CD14-positive monocyte (primary cell): ENCODE results near the gene FGF21. TPM values are rescaled to one million over a fixed set of nuclear protein-coding genes. Genes with fewer than 3 reads are reported as not detected.

Experiments used
- DNase-seq, 3 donors: peaks; one replicate each; pipeline ENCODE4 v3.0.0-alpha.2; 2011 to 2022
- H2AFZ ChIP-seq: 2 replicates; pipeline ENCODE4 v1.6.0; 2012; ENCODE audit warnings: mild to moderate bottlenecking, low read depth, low read length, inconsistent platforms; ENCODE audit not compliant: insufficient read depth, poor library complexity, severe bottlenecking
- H3K27ac ChIP-seq, 2 donors: 1 replicate in 1 of 2; 2 replicates in 1 of 2; pipeline ENCODE4 v1.5.1; 2012 to 2013; ENCODE audit warnings: low read length in 2 of 2, control low read depth in 1 of 2, inconsistent platforms in 1 of 2, low read depth in 1 of 2, mild to moderate bottlenecking in 1 of 2
- H3K27me3 ChIP-seq, 2 donors: one replicate each; pipeline versions ENCODE4 v1.6.0 to v1.6.1; 2011 to 2013; ENCODE audit warnings: low read length in 2 of 2; ENCODE audit not compliant: control insufficient read depth in 2 of 2, insufficient read depth in 2 of 2
- H3K36me3 ChIP-seq, 2 donors: replicated peaks in 1 of 2; 1 replicate in 1 of 2; 2 replicates in 1 of 2; pipeline versions ENCODE4 v1.5.1 to v1.6.1; 2012 to 2013; ENCODE audit warnings: low read length in 2 of 2, control low read depth in 1 of 2, inconsistent platforms in 1 of 2, mild to moderate bottlenecking in 1 of 2; ENCODE audit not compliant: insufficient read depth in 2 of 2, control insufficient read depth in 1 of 2
- H3K4me1 ChIP-seq, 2 donors: 1 replicate in 1 of 2; 2 replicates in 1 of 2; pipeline versions ENCODE4 v1.5.1 to v1.6.1; 2012 to 2013; ENCODE audit warnings: low read length in 2 of 2, control low read depth in 1 of 2, inconsistent platforms in 1 of 2, mild to moderate bottlenecking in 1 of 2, moderate library complexity in 1 of 2; ENCODE audit not compliant: insufficient read depth in 2 of 2, control insufficient read depth in 1 of 2
- H3K4me2 ChIP-seq: replicated peaks from 2 replicates; pipeline ENCODE3; 2012; ENCODE audit warnings: low read length, moderate library complexity, mild to moderate bottlenecking; ENCODE audit not compliant: poor library complexity, severe bottlenecking; ENCODE audit errors: extremely low read depth
- H3K4me3 ChIP-seq, 3 experiments: fragments of 200-600 bp in 1 of 3; sonication (generic) in 1 of 3; replicated peaks in 1 of 3; 1 replicate in 2 of 3; 2 replicates in 1 of 3; pipeline ENCODE4 v1.5.1; 2011 to 2013; ENCODE audit warnings: low read length in 3 of 3, mild to moderate bottlenecking in 3 of 3, control low read depth in 2 of 3, low read depth in 2 of 3, inconsistent platforms in 1 of 3, moderate library complexity in 1 of 3
- H3K79me2 ChIP-seq: 2 replicates; pipeline ENCODE4 v1.6.0; 2012; ENCODE audit warnings: mild to moderate bottlenecking, control low read depth, inconsistent platforms, low read length, moderate library complexity; ENCODE audit not compliant: insufficient read depth
- H3K9ac ChIP-seq: 2 replicates; pipeline ENCODE4 v1.6.0; 2017; ENCODE audit warnings: low read length, mild to moderate bottlenecking; ENCODE audit not compliant: insufficient read depth, poor library complexity, severe bottlenecking
- H3K9me3 ChIP-seq, 2 donors: replicated peaks in 1 of 2; 1 replicate in 1 of 2; 2 replicates in 1 of 2; pipeline versions ENCODE4 v1.5.1 to v1.6.1; 2012 to 2013; ENCODE audit warnings: low read length in 2 of 2, control low read depth in 1 of 2; ENCODE audit not compliant: control insufficient read depth in 1 of 2, insufficient read depth in 1 of 2
- H4K20me1 ChIP-seq: 2 replicates; pipeline ENCODE4 v1.6.0; 2012; ENCODE audit warnings: mild to moderate bottlenecking, low read length, control low read depth, moderate library complexity; ENCODE audit not compliant: insufficient read depth
- H3K27ac Mint-ChIP-seq, 7 donors: one replicate each; pipeline ENCODE4 v1.8.0; 2020; ENCODE audit warnings: mild to moderate bottlenecking in 7 of 7, mixed read lengths in 7 of 7, moderate library complexity in 6 of 7, inconsistent platforms in 2 of 7
- H3K27me3 Mint-ChIP-seq, 3 donors: one replicate each; pipeline ENCODE4 v1.8.0; 2021 to 2022; ENCODE audit warnings: low read depth in 3 of 3, mild to moderate bottlenecking in 3 of 3, mixed read lengths in 3 of 3, moderate library complexity in 3 of 3, inconsistent platforms in 1 of 3
- H3K36me3 Mint-ChIP-seq, 2 donors: one replicate each; pipeline ENCODE4 v1.8.0; 2020; ENCODE audit warnings: mixed read lengths in 2 of 2, inconsistent platforms in 1 of 2, mild to moderate bottlenecking in 1 of 2
- H3K4me1 Mint-ChIP-seq: one replicate; pipeline ENCODE4 v1.8.0; 2020; ENCODE audit warnings: mild to moderate bottlenecking, mixed read lengths
- H3K4me3 Mint-ChIP-seq, 2 donors: one replicate each; pipeline ENCODE4 v1.8.0; 2020; ENCODE audit warnings: mild to moderate bottlenecking in 2 of 2, mixed read lengths in 2 of 2, moderate library complexity in 1 of 2
- H3K9me3 Mint-ChIP-seq, 7 donors: one replicate each; pipeline ENCODE4 v1.8.0; 2020 to 2022; ENCODE audit warnings: mixed read lengths in 7 of 7, mild to moderate bottlenecking in 6 of 7, moderate library complexity in 6 of 7, inconsistent platforms in 2 of 7
- WGBS: methylation state at CpG from one replicate; pipeline ENCODE4 v1.1.5; 2013; ENCODE audit warnings: missing lambda C conversion rate; ENCODE audit not compliant: insufficient coverage; 5-methylcytosine and 5-hydroxymethylcytosine counted together
- intact Hi-C, 2 donors: fragments of 100-400 bp; cut with micrococcal nuclease; formaldehyde crosslinking; loops; one replicate each; pipeline versions ENCODE4 v1.15.0 to v1.15.1; 2023
- polyA plus RNA-seq, 3 donors: library from polyadenylated mRNA; depleted of rRNA in 1 of 3; unstranded in 2 of 3; stranded (reverse) in 1 of 3; fragments of 300-500 nt in 2 of 3; fragments of >200 nt in 1 of 3; fragmentation: Illumina TruSeq in 2 of 3; gene quantifications; 1 replicate in 2 of 3; 2 replicates in 1 of 3; pipeline ENCODE4 v1.2.3, GENCODE V29; 2012 to 2021
- TF ChIP-seq, protein P1 (sequence below): fragments of 200-600 bp; IDR thresholded peaks from one replicate; pipeline ENCODE4 v1.8.0; 2022; ENCODE audit warnings: antibody characterized with exemption, mild to moderate bottlenecking

The FGF21 gene
- polyA plus RNA-seq, 3 donors, result not detected

DNA sequence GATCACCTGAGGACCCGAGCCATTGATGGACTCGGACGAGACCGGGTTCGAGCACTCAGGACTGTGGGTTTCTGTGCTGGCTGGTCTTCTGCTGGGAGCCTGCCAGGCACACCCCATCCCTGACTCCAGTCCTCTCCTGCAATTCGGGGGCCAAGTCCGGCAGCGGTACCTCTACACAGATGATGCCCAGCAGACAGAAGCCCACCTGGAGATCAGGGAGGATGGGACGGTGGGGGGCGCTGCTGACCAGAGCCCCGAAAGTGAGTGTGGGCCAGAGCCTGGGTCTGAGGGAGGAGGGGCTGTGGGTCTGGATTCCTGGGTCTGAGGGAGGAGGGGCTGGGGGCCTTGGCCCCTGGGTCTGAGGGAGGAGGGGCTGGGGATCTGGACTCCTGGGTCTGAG lies 888 bp downstream of the FGF21 start:
- DNase-seq, result no peak
- no peaks in the 10 kb centered on the region for H3K9me3 ChIP-seq
- no peak overlapping the region for H3K27ac ChIP-seq
- peak overlapping the region in 1 of 7 donors; percentile 38 for H3K27ac Mint-ChIP-seq
- H3K4me1 ChIP-seq, result peaks cover 16 to 28% of the 10 kb centered on the region in 2 donors
- 96% methylated on average over 8 of the region's 11 CpGs for WGBS
- peaks cover 0 to 19% (median 8%) of the 10 kb centered on the region in 7 donors for H3K9me3 Mint-ChIP-seq
- no peaks in the 10 kb centered on the region for H3K79me2 ChIP-seq
- TF ChIP-seq, protein P1, sequence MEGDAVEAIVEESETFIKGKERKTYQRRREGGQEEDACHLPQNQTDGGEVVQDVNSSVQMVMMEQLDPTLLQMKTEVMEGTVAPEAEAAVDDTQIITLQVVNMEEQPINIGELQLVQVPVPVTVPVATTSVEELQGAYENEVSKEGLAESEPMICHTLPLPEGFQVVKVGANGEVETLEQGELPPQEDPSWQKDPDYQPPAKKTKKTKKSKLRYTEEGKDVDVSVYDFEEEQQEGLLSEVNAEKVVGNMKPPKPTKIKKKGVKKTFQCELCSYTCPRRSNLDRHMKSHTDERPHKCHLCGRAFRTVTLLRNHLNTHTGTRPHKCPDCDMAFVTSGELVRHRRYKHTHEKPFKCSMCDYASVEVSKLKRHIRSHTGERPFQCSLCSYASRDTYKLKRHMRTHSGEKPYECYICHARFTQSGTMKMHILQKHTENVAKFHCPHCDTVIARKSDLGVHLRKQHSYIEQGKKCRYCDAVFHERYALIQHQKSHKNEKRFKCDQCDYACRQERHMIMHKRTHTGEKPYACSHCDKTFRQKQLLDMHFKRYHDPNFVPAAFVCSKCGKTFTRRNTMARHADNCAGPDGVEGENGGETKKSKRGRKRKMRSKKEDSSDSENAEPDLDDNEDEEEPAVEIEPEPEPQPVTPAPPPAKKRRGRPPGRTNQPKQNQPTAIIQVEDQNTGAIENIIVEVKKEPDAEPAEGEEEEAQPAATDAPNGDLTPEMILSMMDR, result no peak
- H3K27me3 Mint-ChIP-seq, result peaks cover 44 to 58% (median 57%) of the 10 kb centered on the region in 3 donors
- H3K4me1 Mint-ChIP-seq, result peaks cover 27% of the 10 kb centered on the region
- H3K4me3 ChIP-seq, result no peak overlapping the region
- peaks cover 0 to 3% of the 10 kb centered on the region in 2 donors for H3K36me3 Mint-ChIP-seq
- no peaks in the 10 kb centered on the region for H4K20me1 ChIP-seq
- H3K27me3 ChIP-seq, result peaks cover 14 to 38% of the 10 kb centered on the region in 2 donors
- no peaks in the 10 kb centered on the region for H3K36me3 ChIP-seq
- H2AFZ ChIP-seq, result no peak overlapping the region
- H3K4me2 ChIP-seq, result no peak overlapping the region
- H3K4me3 Mint-ChIP-seq, result no peak overlapping the region
- intact Hi-C loops, result no loop called here
- no peak overlapping the region for H3K9ac ChIP-seq

GRCh38 chr19:48756686-48757085 lies 1.4 kb downstream of the FGF21 start:
- peaks cover 44 to 58% (median 57%) of the 10 kb centered on the region in 3 donors for H3K27me3 Mint-ChIP-seq
- Histone ChIP-seq H3K79me2 (no peaks in the 10 kb centered on the region), H3K9ac (no peak overlapping the region), H3K9me3 (no peaks in the 10 kb centered on the region), H3K4me3 (no peak overlapping the region), H2AFZ (no peak overlapping the region), H3K27me3 (peaks cover 14 to 34% of the 10 kb centered on the region in 2 donors), H3K36me3 (no peaks in the 10 kb centered on the region), H3K4me1 (peaks cover 16 to 28% of the 10 kb centered on the region in 2 donors), H3K27ac (no peak overlapping the region), H3K4me2 (no peak overlapping the region), H4K20me1 (no peaks in the 10 kb centered on the region)
- peaks cover 25% of the 10 kb centered on the region for H3K4me1 Mint-ChIP-seq
- no peak overlapping the region for H3K4me3 Mint-ChIP-seq
- H3K9me3 Mint-ChIP-seq, result peaks cover 0 to 14% (median 6%) of the 10 kb centered on the region in 7 donors
- H3K36me3 Mint-ChIP-seq, result peaks cover 0 to 3% of the 10 kb centered on the region in 2 donors
- DNase-seq, result no peak
- 93% methylated on average over 7 of the region's 9 CpGs for WGBS
- no peak overlapping the region for H3K27ac Mint-ChIP-seq
- intact Hi-C loops, result no loop called here
- TF ChIP-seq, protein P1, result no peak
